SKM-1 (cell line): ENCODE measurements around the gene TAF15.

ENCODE experiments used
- DNase-seq: peaks from one replicate; lab custom pipeline; 2025; ENCODE audit not compliant: unreplicated experiment; lab: John Stamatoyannopoulos, UW

Gene TAF15

GRCh38 chr17:35786941-35787432, 22.3 kb upstream of the TAF15 start:
- no peak for DNase-seq

GRCh38 chr17:35788477-35789368, 20.6 kb upstream of the TAF15 start:
- DNase-seq, result no peak

GRCh38 chr17:35790841-35791240, 18.4 kb upstream of the TAF15 start:
- no peak for DNase-seq

- DNase-seq, result no peak
Measured at GRCh38 chr17:35791681-35792350, 17.5 kb upstream of the TAF15 start.

- no peak for DNase-seq
Measured at GRCh38 chr17:35793257-35793656, 16.0 kb upstream of the TAF15 start.

- no peak for DNase-seq
Measured at GRCh38 chr17:35795007-35795870, 14.0 kb upstream of the TAF15 start, which contains the start of gene MMP28. TSS of gene MMP28 (minus strand) at chr17:35795641. CDS start at chr17:35795377, 264 bp downstream.

GRCh38 chr17:35795871-35796265, 13.4 kb upstream of the TAF15 start:
- DNase-seq, result no peak

GRCh38 chr17:35796942-35797341, 12.3 kb upstream of the TAF15 start:
- DNase-seq, result no peak

- no peak for DNase-seq
Measured at GRCh38 chr17:35797370-35797769, 11.9 kb upstream of the TAF15 start.

- DNase-seq, result no peak
Measured at GRCh38 chr17:35797918-35798317, 11.4 kb upstream of the TAF15 start.

- DNase-seq, result no peak
Measured at GRCh38 chr17:35799942-35800341, 9.3 kb upstream of the TAF15 start.

GRCh38 chr17:35801583-35802224, 7.6 kb upstream of the TAF15 start:
- DNase-seq, result no peak

GRCh38 chr17:35804658-35805192, 4.6 kb upstream of the TAF15 start:
- DNase-seq, result peak; percentile 84

- no peak for DNase-seq
Measured at GRCh38 chr17:35807371-35808144, 1.7 kb upstream of the TAF15 start.

GRCh38 chr17:35808240-35808961, 883 bp upstream of the TAF15 start:
- no peak for DNase-seq

GRCh38 chr17:35809855-35810461, 674 bp downstream of the TAF15 start:
- no peak for DNase-seq

- no peak for DNase-seq
Measured at GRCh38 chr17:35811759-35812158, 2.5 kb downstream of the TAF15 start.

- no peak for DNase-seq
Measured at GRCh38 chr17:35812456-35812855, 3.2 kb downstream of the TAF15 start.

- no peak for DNase-seq
Measured at GRCh38 chr17:35816723-35817122, 7.4 kb downstream of the TAF15 start.
